ENCODE data around the gene TPSG1. TPM values are rescaled to one million over a fixed set of nuclear protein-coding genes. Genes with fewer than 3 reads are reported as not detected.
"Not testable (repeated sequence)": the region's sequence is repeated elsewhere in the genome, so short reads cannot be mapped to it uniquely, and the experiment has no call there.

The TPSG1 gene
- polyA plus RNA-seq (2014; cell fraction: cytosol; rRNA removed) = not detected in 2 replicates
- polyA plus RNA-seq (2014; cell fraction: nucleus; rRNA removed) = not detected in 2 replicates

- no peak for DNase-seq (ENCODE audit: low spot score)
Measured at GRCh38 chr16:1225051-1225451, at the start of gene TPSG1. TSS of gene TPSG1 (minus strand) at chr16:1225268. CDS start at chr16:1225252, 16 bp downstream.

GRCh38 chr16:1274767-1275166 lies 49.7 kb upstream of the TPSG1 start:
- no peak for DNase-seq (ENCODE audit: low spot score)

DNA sequence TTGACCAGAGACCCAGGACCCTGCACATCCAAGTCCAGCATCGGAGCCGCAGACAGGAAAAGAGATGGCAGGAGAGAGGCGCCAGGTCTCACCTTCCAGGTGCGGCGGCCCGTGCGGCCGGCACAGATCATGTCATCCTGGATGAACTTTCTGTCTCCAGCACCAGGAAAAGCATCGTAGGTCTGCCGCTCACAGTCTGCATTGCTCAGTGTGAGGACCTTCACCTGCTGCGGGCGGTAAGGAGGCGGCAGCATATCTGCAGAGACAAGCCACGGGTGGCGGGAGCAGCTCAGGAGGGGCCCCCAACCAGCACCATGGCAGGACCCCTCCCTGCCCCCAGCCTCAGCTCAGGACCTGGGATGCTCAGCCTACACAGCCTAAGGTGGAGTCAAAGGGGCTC lies 48.7 kb upstream of the TPSG1 start:
- DNase-seq (ENCODE audit: low spot score) = no peak

DNA sequence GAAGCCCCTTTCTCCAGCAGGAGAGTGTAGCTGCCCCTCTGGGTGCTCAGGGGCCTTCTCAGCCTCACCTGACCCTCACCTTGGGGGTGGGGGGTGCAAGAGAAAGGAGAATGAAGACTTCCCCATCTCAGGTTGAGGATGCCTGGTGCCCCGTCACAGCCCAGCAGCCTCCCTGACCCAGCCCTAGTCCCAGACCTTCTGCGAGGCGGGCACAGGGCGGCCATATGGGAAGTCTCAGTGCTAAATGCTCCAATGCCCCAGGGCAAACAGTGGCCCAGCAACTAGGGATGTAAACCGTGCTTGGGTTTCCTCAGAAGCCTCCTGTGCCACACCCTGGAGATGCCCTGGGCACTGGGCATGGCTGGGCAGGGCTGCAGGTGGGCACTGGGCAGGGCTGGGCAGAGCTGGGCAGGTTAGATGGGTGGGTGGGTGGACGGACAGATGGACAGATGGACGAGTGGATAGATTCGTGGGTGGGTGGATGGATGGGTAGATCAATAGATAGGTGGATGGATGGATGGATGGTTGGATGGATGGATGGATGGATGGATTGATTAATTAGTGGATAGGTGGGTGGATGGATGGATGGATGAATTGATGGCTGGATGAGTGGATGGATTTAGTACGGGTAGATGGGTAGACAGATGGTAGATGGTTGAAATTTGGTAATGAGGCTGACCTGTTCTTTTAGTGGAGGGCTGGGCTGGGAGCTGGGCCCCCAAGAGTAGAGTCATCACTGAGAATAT lies 47.6 kb upstream of the TPSG1 start:
- no peak for DNase-seq (ENCODE audit: low spot score)

DNA sequence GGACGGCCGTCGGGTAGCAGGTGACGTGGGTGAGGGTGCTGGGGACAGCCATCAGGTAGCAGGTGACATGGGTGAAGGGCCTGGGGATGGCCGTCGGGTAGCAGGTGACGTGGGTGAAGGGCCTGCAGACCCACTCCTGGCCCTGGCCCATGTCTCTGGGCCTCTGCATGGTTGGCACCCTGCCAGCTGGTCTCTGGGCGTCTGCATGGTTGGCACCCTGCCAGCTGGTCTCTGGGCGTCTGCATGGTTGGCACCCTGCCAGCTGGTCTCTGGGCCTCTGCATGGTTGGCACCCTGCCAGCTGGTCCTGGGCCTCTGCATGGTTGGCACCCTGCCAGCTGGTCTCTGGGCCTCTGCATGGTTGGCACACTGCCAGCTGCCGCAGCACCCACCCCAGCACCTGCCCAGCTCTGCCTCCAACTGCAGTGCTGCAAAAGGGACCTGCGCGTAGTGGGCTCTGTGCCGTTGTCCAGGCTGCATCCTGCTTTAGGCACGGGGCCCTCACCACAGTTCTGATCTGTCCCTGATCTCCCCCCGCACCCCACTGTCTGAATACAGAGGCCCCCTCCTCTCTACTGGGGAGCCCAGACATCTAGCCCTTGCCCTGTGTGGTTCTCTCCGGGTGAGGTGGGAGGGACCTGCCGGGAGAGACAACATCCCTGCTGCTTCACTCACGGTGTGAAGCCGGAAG lies 46.8 kb upstream of the TPSG1 start:
- DNase-seq (ENCODE audit: low spot score) = not testable (repeated sequence)

- DNase-seq (ENCODE audit: low spot score) = no peak
Measured at GRCh38 chr16:1271380-1271723, 46.3 kb upstream of the TPSG1 start.

DNA sequence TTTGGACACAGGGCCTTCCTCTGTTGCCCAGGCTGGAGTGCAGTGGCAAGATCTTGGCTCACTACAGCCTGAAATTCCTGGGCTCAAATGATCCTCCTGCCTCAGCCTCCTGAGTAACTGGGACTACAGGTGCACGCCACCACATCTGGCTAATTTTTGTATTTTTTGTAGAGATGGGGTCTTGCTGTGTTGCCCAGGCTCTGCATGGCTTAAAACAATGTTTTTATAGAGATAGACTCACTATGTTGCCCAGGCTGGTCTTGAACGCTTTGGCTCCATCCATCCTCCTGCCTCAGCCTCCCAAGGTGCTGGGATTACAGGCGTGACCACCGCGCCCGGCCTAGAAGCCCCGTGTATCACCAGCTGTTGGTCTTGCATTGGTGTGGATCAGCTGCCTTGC lies 44.4 kb upstream of the TPSG1 start:
- DNase-seq (ENCODE audit: low spot score) = not testable (repeated sequence)

DNA sequence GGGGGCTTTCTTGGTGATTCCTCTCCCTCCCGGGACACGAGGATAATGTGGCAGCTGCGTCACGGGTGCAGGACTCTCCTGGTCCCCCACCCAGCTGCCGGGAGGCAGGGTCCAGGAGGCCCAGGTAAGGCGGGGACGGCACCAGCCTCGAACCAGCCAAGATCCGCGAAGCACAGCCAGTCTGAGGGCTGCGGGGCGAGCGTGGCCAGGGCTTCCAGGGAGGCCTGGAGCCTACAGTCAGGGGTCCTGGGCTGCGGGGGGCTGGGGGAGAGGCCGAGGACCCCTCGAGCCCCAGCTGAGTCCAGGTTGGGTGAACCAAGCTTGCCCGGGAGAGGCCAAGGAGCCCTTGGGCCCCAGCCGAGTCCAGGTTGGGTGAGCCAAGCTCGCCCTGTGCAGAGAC lies 40.8 kb upstream of the TPSG1 start:
- DNase-seq (ENCODE audit: low spot score) = no peak

DNA sequence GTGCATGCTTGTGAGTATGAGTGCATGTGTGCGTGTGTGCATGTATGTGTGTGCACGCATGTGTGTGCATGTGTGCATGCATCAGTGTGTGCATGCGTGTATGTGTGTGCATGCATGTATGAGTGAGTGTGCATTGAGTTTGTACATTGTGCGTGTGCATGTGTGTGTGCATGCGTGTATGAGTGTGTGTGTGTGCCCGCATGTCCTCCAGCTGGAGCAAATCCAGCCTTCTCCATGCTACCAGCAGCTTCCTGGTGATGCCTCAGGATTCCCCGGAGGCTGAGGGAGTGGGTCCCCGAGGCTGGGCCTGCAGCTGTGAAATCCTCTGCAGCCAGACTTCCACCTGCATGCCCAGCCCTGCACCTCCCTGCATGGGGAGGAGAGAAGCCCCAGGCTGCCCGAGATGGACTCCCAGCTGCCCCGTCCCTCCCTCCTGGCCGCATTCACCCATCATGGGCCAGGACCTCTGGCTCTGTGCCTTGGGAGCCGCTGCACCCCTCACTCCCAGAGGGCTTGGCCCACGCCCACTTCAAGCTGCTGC lies 40.1 kb upstream of the TPSG1 start:
- DNase-seq (ENCODE audit: low spot score) = no peak

- DNase-seq (ENCODE audit: low spot score) = no peak
Measured at GRCh38 chr16:1264345-1265089, 39.4 kb upstream of the TPSG1 start.

GRCh38 chr16:1263591-1264344 lies 38.7 kb upstream of the TPSG1 start:
- no peak for DNase-seq (ENCODE audit: low spot score)

- no peak for DNase-seq (ENCODE audit: low spot score)
Measured at GRCh38 chr16:1262846-1263221, 37.8 kb upstream of the TPSG1 start.

DNA sequence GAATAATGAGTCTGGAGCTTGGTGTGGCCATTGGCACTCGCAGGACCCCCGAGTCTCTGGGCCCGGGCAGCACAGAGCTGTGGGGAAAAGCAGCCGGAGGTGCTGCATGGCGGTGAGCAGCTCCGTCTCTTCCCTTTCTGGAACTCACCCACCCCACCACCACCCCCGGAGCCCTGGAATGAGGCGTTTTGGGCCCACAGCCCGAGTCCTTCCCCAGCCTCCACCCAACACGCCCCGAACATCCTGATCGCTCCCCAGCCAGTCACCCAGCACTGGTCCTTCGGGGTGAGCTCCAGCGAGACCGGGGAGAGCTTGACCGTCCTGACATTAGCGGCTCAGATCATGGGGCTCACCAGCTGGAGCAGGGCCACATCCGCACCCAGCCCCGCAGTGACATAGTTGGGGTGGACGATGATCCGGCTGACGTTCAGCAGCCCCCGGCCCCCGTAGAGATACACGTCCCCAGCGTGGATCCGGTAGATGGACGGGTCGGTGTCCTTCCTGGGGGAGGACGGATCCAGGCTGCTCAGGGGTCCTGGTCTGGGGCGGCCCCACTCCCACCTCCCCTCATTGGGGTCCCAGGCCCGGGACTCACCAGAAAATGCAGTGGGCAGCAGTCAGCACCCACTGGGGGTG lies 37.3 kb upstream of the TPSG1 start:
- DNase-seq (ENCODE audit: low spot score) = no peak

DNA sequence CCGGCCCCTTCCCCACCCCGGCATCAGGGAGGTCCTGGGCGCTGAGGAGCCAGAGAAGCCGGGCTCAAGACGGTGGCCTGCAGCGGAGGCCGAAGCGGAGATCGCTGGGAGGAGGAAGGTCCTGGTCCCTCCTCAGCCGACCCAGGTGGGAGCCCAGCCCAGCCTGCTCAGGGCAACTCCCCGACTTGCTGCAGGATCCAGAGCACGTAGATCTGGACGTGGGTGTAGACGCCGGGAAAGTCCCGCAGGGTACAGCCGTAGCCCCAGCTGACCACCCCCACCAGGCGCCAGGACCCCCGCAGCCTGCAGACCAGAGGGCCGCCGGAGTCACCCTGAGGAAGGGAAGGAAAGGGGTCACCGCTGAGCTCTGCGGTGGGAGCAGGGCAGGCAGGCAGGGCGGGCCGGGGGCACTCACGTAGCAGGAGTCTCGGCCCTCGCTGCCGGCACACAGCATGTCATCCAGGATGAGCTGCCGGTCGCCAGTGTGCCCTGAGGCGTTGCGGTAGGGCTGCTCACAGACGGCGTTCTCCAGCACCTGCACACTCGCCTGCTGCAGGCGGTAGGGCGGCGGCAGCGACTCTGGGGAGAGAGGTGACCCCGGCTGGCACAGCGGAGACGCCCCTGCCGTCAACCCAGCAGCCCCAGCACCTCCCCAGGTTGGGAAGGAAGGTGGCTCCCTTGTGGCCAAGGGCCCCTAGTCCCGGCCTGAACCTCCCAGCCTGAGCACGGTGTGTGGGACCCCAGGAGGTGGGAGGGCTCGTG lies 36.2 kb upstream of the TPSG1 start:
- DNase-seq (ENCODE audit: low spot score) = no peak

GRCh38 chr16:1260101-1260680 lies 35.1 kb upstream of the TPSG1 start:
- no peak for DNase-seq (ENCODE audit: low spot score)

GRCh38 chr16:1259760-1260068 lies 34.6 kb upstream of the TPSG1 start:
- DNase-seq (ENCODE audit: low spot score) = no peak

- peak; percentile 59 for DNase-seq (ENCODE audit: low spot score)
Measured at GRCh38 chr16:1258906-1259759, 34.1 kb upstream of the TPSG1 start.

DNA sequence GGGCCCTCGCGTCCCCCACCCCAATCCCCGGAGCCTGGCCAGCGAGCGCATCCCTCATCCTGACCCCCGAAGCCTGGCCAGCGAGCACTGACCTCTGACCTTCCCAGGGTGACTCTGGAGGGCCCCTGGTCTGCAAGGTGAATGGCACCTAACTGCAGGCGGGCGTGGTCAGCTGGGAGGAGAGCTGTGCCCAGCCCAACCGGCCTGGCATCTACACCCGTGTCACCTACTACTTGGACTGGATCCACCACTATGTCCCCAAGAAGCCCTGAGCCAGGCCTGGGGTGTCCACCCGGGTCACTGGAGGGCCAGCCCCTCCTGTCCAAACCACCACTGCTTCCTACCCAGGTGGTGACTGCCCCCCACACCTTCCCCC lies 33.1 kb upstream of the TPSG1 start:
- DNase-seq (ENCODE audit: low spot score) = no peak

- DNase-seq (ENCODE audit: low spot score) = no peak
Measured at GRCh38 chr16:1257561-1258224, 32.6 kb upstream of the TPSG1 start.

Data from SK-N-DZ (cell line).